Measurements from ENCODE around the gene KRTAP10-1. TPM values are rescaled to one million over a fixed set of nuclear protein-coding genes. Genes with fewer than 3 reads are reported as not detected.
"Not testable (repeated sequence)": the region's sequence is repeated elsewhere in the genome, so short reads cannot be mapped to it uniquely, and the experiment has no call there.

The KRTAP10-1 gene
- total RNA-seq, 1 donor from 2014 or later = not detected

GRCh38 chr21:44578371-44579055 lies 38.5 kb upstream of the KRTAP10-1 start:
- DNase-seq (ENCODE audit: low spot score) = no peak
- Mint-ChIP-seq H3K27me3 (ENCODE audit: unreplicated experiment) (peaks cover 11% of the 10 kb centered on the region), H3K4me1 (ENCODE audit: unreplicated experiment) (peaks cover 4% of the 10 kb centered on the region), H3K27ac (ENCODE audit: unreplicated experiment) (no peak overlapping the region), H3K4me3 (ENCODE audit: unreplicated experiment) (no peak overlapping the region), H3K36me3 (ENCODE audit: low read depth, unreplicated experiment) (peaks cover 3% of the 10 kb centered on the region), H3K9me3 (ENCODE audit: unreplicated experiment) (no peaks in the 10 kb centered on the region)
- no peak for TF ChIP-seq CTCF (IDR thresholded peaks at IDR 0.05; ENCODE audit: unreplicated experiment)

GRCh38 chr21:44576025-44576420 lies 36.0 kb upstream of the KRTAP10-1 start:
- no peak for TF ChIP-seq CTCF (IDR thresholded peaks at IDR 0.05; ENCODE audit: unreplicated experiment)
- H3K27ac Mint-ChIP-seq (ENCODE audit: unreplicated experiment) = no peak overlapping the region

DNA sequence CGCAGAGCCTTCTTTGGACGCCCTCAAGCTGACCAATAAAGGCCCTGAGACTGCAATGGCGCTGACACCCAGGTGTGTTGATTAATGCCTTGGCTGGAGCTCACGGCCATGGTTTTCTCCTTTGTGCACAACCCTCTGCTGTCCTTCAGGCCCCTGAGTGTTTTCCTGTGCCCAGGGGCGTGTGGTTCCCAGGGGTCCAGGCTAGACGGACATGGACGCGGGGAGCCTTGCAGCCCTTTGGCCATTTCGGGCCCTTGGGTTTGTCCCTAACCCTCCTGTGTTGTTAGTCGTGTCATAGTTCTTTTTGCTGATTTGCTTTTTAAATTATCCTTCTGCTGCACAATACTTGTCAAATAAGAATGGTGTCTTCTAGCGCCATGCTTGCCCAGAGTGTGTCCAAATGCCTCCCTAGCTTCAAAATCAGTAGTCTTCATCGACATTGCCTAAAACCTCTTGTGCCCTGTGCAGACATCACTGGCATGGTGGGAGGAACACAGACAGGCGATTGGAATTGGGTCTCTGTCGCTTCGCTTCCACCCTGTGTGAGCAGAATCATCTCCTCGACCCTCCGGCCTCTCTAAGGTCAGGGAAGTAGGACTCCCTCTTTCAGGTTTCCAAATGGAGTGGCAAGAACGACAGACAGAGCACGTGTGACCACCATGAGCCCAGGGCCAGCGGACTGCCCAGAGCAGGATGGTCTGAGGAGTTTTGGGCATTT lies 35.5 kb upstream of the KRTAP10-1 start:
- no peaks in the 10 kb centered on the region for H3K9me3 Mint-ChIP-seq (ENCODE audit: unreplicated experiment)
- TF ChIP-seq CTCF (IDR thresholded peaks at IDR 0.05; ENCODE audit: unreplicated experiment) = no peak
- H3K27me3 Mint-ChIP-seq (ENCODE audit: unreplicated experiment) = peaks cover 15% of the 10 kb centered on the region
- H3K4me1 Mint-ChIP-seq (ENCODE audit: unreplicated experiment) = peaks cover 4% of the 10 kb centered on the region
- H3K27ac Mint-ChIP-seq (ENCODE audit: unreplicated experiment) = no peak overlapping the region
- DNase-seq (ENCODE audit: low spot score) = no peak
- H3K36me3 Mint-ChIP-seq (ENCODE audit: low read depth, unreplicated experiment) = peaks cover 10% of the 10 kb centered on the region
- no peak overlapping the region for H3K4me3 Mint-ChIP-seq (ENCODE audit: unreplicated experiment)

More at GRCh38 chr21:44576025-44576420, 36.0 kb upstream of the KRTAP10-1 start:
- peaks cover 15% of the 10 kb centered on the region for H3K27me3 Mint-ChIP-seq (ENCODE audit: unreplicated experiment)
- no peak for DNase-seq (ENCODE audit: low spot score)
- no peak overlapping the region for H3K4me3 Mint-ChIP-seq (ENCODE audit: unreplicated experiment)
- H3K9me3 Mint-ChIP-seq (ENCODE audit: unreplicated experiment) = no peaks in the 10 kb centered on the region
- H3K36me3 Mint-ChIP-seq (ENCODE audit: low read depth, unreplicated experiment) = peaks cover 10% of the 10 kb centered on the region
- peaks cover 4% of the 10 kb centered on the region for H3K4me1 Mint-ChIP-seq (ENCODE audit: unreplicated experiment)

GRCh38 chr21:44574457-44575306 lies 34.7 kb upstream of the KRTAP10-1 start:
- Mint-ChIP-seq H3K27me3 (ENCODE audit: unreplicated experiment) (peaks cover 14% of the 10 kb centered on the region), H3K4me3 (ENCODE audit: unreplicated experiment) (no peak overlapping the region)
- no peak for DNase-seq (ENCODE audit: low spot score)

DNA sequence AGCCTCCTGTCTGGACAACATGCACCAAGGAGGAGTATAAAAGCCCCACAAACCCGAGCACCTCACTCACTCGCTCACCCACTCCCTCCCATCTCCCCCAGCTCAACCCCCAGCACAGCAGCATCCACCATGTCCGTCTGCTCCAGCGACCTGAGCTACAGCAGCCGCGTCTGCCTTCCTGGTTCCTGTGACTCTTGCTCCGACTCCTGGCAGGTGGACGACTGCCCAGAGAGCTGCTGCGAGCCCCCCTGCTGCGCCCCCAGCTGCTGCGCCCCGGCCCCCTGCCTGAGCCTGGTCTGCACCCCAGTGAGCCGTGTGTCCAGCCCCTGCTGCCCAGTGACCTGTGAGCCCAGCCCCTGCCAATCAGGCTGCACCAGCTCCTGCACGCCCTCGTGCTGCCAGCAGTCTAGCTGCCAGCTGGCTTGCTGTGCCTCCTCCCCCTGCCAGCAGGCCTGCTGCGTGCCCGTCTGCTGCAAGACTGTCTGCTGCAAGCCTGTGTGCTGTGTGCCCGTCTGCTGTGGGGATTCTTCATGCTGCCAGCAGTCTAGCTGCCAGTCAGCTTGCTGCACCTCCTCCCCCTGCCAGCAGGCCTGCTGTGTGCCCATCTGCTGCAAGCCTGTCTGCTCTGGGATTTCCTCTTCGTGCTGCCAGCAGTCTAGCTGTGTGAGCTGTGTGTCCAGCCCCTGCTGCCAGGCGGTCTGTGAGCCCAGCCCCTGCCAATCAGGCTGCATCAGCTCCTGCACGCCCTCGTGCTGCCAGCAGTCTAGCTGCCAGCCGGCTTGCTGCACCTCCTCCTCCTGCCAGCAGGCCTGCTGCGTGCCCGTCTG lies 33.8 kb upstream of the KRTAP10-1 start, which contains the start of gene KRTAP10-4:
Gene KRTAP10-4, plus strand, starts transcription at position 100 of the 827 bp plus-strand sequence. Its CDS starts 30 bp downstream, at position 130.
- not testable (repeated sequence) for DNase-seq (ENCODE audit: low spot score); H3K4me3 Mint-ChIP-seq (ENCODE audit: unreplicated experiment); H3K27ac Mint-ChIP-seq (ENCODE audit: unreplicated experiment); H3K4me1 Mint-ChIP-seq (ENCODE audit: unreplicated experiment); H3K9me3 Mint-ChIP-seq (ENCODE audit: unreplicated experiment)
- peaks cover 12% of the 10 kb centered on the region for H3K27me3 Mint-ChIP-seq (ENCODE audit: unreplicated experiment)
- H3K36me3 Mint-ChIP-seq (ENCODE audit: low read depth, unreplicated experiment) = peaks cover 10% of the 10 kb centered on the region

More at GRCh38 chr21:44574457-44575306, 34.7 kb upstream of the KRTAP10-1 start:
- Mint-ChIP-seq H3K4me1 (ENCODE audit: unreplicated experiment) (peaks cover 4% of the 10 kb centered on the region), H3K27ac (ENCODE audit: unreplicated experiment) (no peak overlapping the region), H3K9me3 (ENCODE audit: unreplicated experiment) (no peaks in the 10 kb centered on the region), H3K36me3 (ENCODE audit: low read depth, unreplicated experiment) (peaks cover 10% of the 10 kb centered on the region)
- TF ChIP-seq CTCF (IDR thresholded peaks at IDR 0.05; ENCODE audit: unreplicated experiment) = no peak
